Activated CD8-positive, alpha-beta T cell treated with anti-CD3 and anti-CD28 coated beads, Interleukin-2, amount 10 ng/mL, durations not matched to agents 7 days and 5 days (primary cell): Measurements from ENCODE around the gene ZBED4. TPM values are rescaled to one million over a fixed set of nuclear protein-coding genes. Genes with fewer than 3 reads are reported as not detected.
"Not testable (repeated sequence)": the region's sequence is repeated elsewhere in the genome, so short reads cannot be mapped to it uniquely, and the experiment has no call there.

Experiments
- ATAC-seq: fragments of 150-1000 bp; cut with Tn5 transposase; one replicate; pipeline ENCODE4 v1.10.0; 2021; ENCODE audit warnings: moderate library complexity
- CTCF ChIA-PET: fragments of 350-600 bp; sonication (Branson Sonifier 250); formaldehyde crosslinking; loops from one replicate; lab custom pipeline; 2021; ENCODE audit warnings: antibody characterized with exemption; lab: Charles Lee
- POLR2A ChIA-PET: fragments of 350-600 bp; sonication (Branson Sonifier 250); formaldehyde crosslinking; loops from one replicate; lab custom pipeline; 2021; ENCODE audit warnings: antibody characterized with exemption; lab: Charles Lee
- DNase-seq: peaks from one replicate; pipeline ENCODE4 v3.0.0-alpha.2; 2020
- H3K27ac Mint-ChIP-seq: one replicate; pipeline ENCODE4 v1.8.0; 2021; ENCODE audit warnings: mild to moderate bottlenecking, mixed read lengths
- H3K27me3 Mint-ChIP-seq: one replicate; pipeline ENCODE4 v1.8.0; 2021; ENCODE audit warnings: low read depth, mixed read lengths
- H3K36me3 Mint-ChIP-seq: one replicate; pipeline ENCODE4 v1.8.0; 2021; ENCODE audit warnings: low read depth, mixed read lengths
- H3K4me1 Mint-ChIP-seq: one replicate; pipeline ENCODE4 v1.8.0; 2021; ENCODE audit warnings: low read depth, mixed read lengths
- H3K4me3 Mint-ChIP-seq: one replicate; pipeline ENCODE4 v1.8.0; 2021; ENCODE audit warnings: mild to moderate bottlenecking, mixed read lengths
- H3K9me3 Mint-ChIP-seq: one replicate; pipeline ENCODE4 v1.8.0; 2022; ENCODE audit warnings: mixed read lengths; ENCODE audit not compliant: insufficient read depth
- total RNA-seq, 2 experiments: library from RNA; stranded (reverse); gene quantifications; one replicate each; pipeline ENCODE4 v1.2.3, GENCODE V29; 2021

Gene ZBED4
- total RNA-seq, 2 experiments from 2014 or later = 19.4 to 19.6 TPM

DNA sequence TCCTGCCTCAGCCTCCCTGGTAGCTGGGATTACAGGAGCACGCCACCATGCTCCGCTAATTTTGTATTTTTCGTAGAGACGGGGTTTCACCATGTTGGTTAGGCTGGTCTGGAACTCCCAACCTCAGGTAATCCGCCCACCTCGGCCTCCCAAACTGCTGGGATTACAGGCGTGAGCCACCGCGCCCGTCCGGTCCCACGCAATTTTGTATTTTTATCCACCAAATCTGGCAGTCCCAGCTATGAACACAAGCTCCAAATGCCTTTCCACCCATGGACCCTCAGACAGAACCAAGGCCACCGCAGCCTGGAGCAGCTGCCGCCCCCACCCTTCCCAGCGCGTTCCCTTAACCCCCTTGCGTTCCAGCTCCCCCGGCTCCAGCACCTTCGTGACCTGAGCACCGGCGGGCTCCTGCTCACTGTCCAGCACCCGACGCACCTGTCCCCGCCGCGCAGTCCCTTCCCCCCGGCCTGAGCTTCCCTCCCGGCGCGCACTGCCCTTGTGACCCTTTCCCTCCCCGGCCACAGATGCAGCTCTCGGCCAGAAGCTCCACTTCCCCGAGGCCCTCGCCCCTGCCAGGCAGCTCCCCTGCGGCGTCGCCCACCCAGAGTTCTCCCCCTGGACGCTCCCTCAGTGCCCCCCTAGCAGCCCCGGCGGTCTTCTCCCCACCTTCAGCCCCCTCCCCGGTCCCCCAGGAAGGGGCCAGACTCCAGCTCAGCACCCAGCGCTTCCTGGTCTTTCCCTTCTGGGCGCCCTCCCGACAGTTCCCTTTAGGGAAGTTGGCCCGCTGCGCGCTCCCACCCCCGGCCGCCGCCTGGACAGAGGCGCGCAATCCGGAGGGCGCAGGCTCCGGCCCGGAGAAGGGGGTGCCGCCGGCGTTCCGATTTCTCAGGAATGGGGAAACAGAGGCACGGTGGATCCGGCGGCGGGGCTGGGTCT lies 5.6 kb upstream of the ZBED4 start:
- no peaks in the 10 kb centered on the region for H3K36me3 Mint-ChIP-seq
- peaks cover 38% of the 10 kb centered on the region for H3K27me3 Mint-ChIP-seq
- ATAC-seq = no peak
- no peak overlapping the region for H3K27ac Mint-ChIP-seq
- peaks cover 28% of the 10 kb centered on the region for H3K4me1 Mint-ChIP-seq
- POLR2A ChIA-PET = interaction anchor here (1.2 kb wide), 1 partner anchor 9 kb away, joined by 13 read pairs; no protein-coding TSS in a partner anchor
- H3K9me3 Mint-ChIP-seq = no peaks in the 10 kb centered on the region
- no peak for DNase-seq
- peak overlapping the region; percentile 48 for H3K4me3 Mint-ChIP-seq
- CTCF ChIA-PET = no interaction called here

DNA sequence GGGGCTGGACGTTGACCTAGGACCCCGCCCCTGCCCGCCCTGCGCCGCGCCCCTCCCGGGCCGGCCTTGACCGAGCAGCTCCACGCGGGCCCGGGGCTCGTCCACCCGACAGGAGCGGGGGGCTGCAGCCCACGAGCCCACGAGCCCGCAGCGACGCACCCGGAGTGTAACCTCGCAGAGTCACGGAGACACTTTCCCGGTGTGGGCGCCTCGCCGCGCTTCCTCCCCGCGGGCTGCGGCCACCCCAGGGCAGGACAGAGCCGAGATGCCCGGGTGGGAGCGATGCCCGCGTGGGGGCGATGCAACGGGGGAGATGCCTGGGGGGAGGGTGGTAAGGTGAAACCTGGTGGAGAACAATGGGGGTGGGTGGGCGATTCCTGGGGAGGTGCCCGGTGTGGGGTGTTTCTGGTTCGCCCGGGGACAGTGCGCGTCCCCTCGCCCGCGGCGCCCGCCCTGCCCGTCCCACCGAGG lies 4.9 kb upstream of the ZBED4 start:
- POLR2A ChIA-PET = interaction anchor here (1.2 kb wide), 1 partner anchor 10 kb away, joined by 13 read pairs; no protein-coding TSS in a partner anchor
- peaks cover 37% of the 10 kb centered on the region for H3K27me3 Mint-ChIP-seq

DNA sequence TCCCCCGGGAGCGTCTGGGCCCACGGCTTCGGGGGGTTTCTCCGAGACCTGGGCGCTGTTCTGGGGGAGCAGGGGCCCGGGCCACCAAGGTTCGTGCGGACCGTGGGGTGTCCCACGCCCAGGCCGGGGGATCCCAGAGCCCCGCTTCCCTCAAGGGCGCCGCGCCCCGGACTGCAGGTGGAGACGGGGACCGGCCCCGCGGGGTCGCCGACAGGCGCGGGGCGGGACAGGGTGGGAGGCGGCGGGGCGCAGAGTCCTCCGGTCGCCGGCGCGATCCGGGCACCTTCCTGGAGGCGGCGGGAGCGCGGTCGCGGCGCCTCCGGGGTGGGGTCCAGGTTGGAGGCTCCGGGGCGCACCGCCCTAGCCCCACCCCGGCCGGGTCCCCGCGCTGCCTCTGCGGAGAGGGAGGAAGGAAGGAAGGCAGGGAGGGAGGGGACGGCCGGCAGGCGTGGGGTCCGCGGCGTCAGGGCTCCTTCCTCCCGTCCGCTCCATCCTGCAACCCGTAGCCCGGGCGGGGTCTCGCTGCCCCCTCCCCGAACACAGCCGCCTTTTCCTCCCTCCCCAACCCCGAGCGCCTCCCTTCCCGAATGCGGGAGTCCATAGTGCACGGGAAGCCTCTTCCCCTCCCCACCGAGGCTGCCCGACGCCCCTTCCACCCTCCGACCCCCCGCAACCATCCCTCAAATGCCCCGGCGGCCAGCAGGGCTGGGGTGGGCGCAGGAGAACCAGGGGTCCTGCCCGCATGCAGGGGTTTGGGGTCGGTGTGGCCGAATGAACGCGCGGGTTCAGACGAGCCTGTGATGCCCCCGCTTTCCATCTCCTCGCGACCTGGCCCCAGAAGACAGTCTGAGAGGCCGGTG lies 4.3 kb upstream of the ZBED4 start:
- Mint-ChIP-seq H3K27me3 (peaks cover 34% of the 10 kb centered on the region), H3K4me3 (peak overlapping the region; percentile 61), H3K9me3 (no peaks in the 10 kb centered on the region), H3K27ac (peak overlapping the region; percentile 20), H3K36me3 (no peaks in the 10 kb centered on the region), H3K4me1 (peaks cover 28% of the 10 kb centered on the region)
- POLR2A ChIA-PET = no interaction called here
- ATAC-seq = peak; percentile 1
- CTCF ChIA-PET = no interaction called here
- peak; percentile 43 for DNase-seq

More for the DNA sequence above, 4.9 kb upstream of the ZBED4 start:
- DNase-seq = no peak
- no peak overlapping the region for H3K4me3 Mint-ChIP-seq
- H3K36me3 Mint-ChIP-seq = no peaks in the 10 kb centered on the region
- no peak for ATAC-seq
- no peaks in the 10 kb centered on the region for H3K9me3 Mint-ChIP-seq
- peaks cover 28% of the 10 kb centered on the region for H3K4me1 Mint-ChIP-seq
- no peak overlapping the region for H3K27ac Mint-ChIP-seq
- CTCF ChIA-PET = no interaction called here

DNA sequence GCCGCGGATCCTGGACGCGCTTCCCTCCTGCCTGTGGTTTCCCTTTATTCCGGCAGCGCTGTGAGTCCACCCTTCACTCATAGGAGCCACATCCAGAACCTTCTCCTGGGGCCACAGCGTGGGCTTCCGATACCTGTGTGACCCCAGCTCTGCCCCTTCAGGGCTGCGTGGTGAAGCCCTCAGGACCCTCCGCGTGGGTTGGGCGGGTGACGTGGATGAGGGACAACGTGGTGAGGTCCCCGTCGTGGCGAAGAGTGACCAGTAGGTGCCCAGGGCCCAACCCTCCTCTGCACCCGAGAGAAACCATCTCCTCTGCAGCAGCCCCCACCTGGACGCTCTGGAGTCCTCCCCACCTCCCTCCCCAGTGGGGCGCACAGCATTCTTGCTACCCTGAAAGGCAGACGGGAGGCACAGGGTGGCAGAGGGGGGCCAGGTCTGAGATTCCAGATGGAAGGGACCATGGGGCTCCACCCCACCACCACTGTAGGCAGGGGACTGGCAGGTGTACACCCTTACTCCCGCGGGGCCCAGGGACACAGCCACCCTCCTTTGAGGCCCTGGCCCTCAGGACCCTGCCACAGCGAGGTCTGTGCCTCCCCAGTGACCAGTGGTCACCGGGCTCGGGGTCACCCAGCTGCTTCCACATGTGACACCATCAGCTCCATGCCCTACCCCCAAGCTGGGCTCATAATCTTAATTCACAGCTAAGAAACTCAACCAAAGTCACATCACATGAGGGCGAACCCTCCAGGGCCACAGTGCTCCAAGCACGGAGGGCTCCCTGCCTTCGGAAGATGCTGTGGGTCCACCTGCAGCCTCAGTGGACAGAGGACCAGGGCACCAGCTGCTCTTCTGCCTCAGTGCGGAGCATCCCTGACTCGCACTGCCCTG lies 3.4 kb upstream of the ZBED4 start:
- ChIA-PET CTCF (interaction anchor here (1.0 kb wide), 1 partner anchor 24 kb away, joined by 3 read pairs; no protein-coding TSS in a partner anchor), POLR2A (interaction anchor here (1.1 kb wide), 1 partner anchor 19 kb away, joined by 3 read pairs; no protein-coding TSS in a partner anchor)
- no peaks in the 10 kb centered on the region for H3K9me3 Mint-ChIP-seq
- peaks cover 26% of the 10 kb centered on the region for H3K27me3 Mint-ChIP-seq
- H3K27ac Mint-ChIP-seq = peak overlapping the region; percentile 20
- peak overlapping the region; percentile 61 for H3K4me3 Mint-ChIP-seq
- H3K4me1 Mint-ChIP-seq = peaks cover 36% of the 10 kb centered on the region
- no peak for DNase-seq
- H3K36me3 Mint-ChIP-seq = peaks cover 7% of the 10 kb centered on the region
- ATAC-seq = no peak

DNA sequence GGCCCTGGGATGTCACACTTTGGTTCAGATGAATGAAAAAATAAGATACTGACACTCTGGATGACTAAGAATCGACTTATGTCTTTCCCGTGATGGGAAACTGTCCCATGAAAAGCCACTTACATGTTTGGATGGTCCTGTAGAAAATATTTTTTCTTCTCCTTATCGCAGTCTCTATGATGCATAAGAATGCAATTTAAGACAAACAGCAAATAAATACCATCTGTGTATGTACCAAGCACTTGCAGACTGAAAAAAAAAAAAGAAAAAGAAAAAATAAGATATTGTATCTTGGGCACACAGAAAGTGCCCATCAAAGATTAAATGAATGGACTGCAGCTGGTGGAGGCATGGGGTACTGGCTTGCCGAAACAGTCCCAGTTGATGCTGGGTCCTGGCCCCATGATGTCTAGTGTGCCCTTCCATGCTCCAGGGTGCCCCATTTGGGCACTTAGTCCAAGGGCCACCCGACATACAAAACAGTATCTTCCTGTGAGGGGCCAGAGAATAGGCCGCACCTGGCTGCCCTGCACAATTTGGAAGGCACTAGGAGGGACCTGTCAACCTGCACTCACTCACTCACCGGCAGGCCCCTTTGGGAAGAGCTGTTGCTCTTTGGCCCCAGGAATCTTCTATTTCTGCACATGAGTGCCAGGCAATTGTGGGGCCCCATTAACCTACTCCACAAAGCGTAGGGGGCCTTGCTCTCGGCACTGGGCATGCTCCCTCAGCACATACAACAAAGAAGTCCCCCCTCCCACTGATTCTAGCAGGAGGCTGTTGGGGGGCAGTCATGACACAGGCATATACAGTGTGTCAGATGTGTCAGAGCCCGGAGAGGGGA lies 2.5 kb upstream of the ZBED4 start:
- no peaks in the 10 kb centered on the region for H3K9me3 Mint-ChIP-seq

GRCh38 chr22:49852568-49852897 lies 1.1 kb upstream of the ZBED4 start:
- H3K4me1 Mint-ChIP-seq = peaks cover 51% of the 10 kb centered on the region
- DNase-seq, ATAC-seq, H3K9me3 Mint-ChIP-seq: not testable (repeated sequence)
- peaks cover 14% of the 10 kb centered on the region for H3K27me3 Mint-ChIP-seq
- H3K36me3 Mint-ChIP-seq = peaks cover 13% of the 10 kb centered on the region
- POLR2A ChIA-PET = interaction anchor here (0.7 to 1.6 kb wide), 4 partner anchors 10 to 26 kb away, joined by 3 to 7 read pairs (median 3); no protein-coding TSS in a partner anchor
- CTCF ChIA-PET = interaction anchor here (1.3 to 1.5 kb wide), 2 partner anchors 13 to 16 kb away, joined by 3 to 5 read pairs; no protein-coding TSS in a partner anchor
- peak overlapping the region; percentile 74 for H3K27ac Mint-ChIP-seq
- peak overlapping the region; percentile 67 for H3K4me3 Mint-ChIP-seq

More for the DNA sequence above, 2.5 kb upstream of the ZBED4 start:
- H3K36me3 Mint-ChIP-seq = peaks cover 12% of the 10 kb centered on the region
- H3K27ac Mint-ChIP-seq = peak overlapping the region; percentile 32
- peak overlapping the region; percentile 61 for H3K4me3 Mint-ChIP-seq
- ChIA-PET POLR2A (interaction anchor here (1.1 to 1.6 kb wide), 3 partner anchors 8 to 25 kb away, joined by 3 to 7 read pairs (median 3); no protein-coding TSS in a partner anchor), CTCF (interaction anchor here (1.0 kb wide), 1 partner anchor 25 kb away, joined by 3 read pairs; no protein-coding TSS in a partner anchor)
- DNase-seq (no peak), ATAC-seq (no peak)
- H3K27me3 Mint-ChIP-seq = peaks cover 20% of the 10 kb centered on the region
- peaks cover 46% of the 10 kb centered on the region for H3K4me1 Mint-ChIP-seq

- peaks cover 54% of the 10 kb centered on the region for H3K4me1 Mint-ChIP-seq
- peaks cover 21% of the 10 kb centered on the region for H3K36me3 Mint-ChIP-seq
- peak overlapping the region; percentile 93 for H3K27ac Mint-ChIP-seq
- CTCF ChIA-PET = interaction anchor here (1.7 to 1.9 kb wide), 2 partner anchors 23 to 87 kb away, joined by 4 to 8 read pairs; no protein-coding TSS in a partner anchor
- peak; percentile 50 for DNase-seq
- H3K27me3 Mint-ChIP-seq = peaks cover 6% of the 10 kb centered on the region
- POLR2A ChIA-PET = interaction anchor here (1.1 to 2.5 kb wide), 7 partner anchors 14 to 71 kb away, joined by 3 to 19 read pairs (median 7); no protein-coding TSS in a partner anchor
- peak; percentile 37 for ATAC-seq
- no peaks in the 10 kb centered on the region for H3K9me3 Mint-ChIP-seq
- H3K4me3 Mint-ChIP-seq = peak overlapping the region; percentile 97
These were observed 562 bp downstream of the ZBED4 start for GRCh38 chr22:49853981-49854831.

DNA sequence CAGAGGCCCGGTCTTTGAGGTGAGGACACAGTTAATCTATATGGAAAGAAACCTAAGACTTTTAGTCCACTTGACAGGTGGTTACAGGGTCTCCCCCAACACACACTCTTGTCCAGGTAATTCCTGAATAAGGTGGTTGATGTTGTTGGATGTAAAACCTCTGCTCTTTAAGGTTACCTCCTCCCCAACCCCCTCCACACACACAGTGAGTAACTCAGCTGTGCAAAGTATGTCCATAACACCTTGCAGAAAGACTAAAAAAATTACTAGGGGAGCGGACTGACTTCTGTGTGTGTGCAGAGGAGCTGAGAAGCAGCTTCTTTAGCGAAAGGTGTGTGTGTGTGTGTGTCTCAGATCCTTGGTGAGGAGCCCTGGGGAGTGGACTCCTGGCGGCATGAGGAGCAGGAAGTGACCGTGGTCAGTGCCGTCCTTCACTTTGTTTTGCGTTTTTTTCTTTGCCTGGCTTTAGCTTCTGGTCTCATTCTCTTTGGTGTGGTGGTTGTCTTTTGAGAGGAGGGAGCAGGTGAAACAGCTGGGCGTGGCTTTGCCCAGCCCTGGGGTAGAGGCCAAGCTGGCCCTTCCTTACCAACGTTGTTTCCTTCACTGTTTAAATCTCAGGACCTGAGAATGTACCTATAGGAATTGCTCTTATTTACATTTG lies 1.7 kb downstream of the ZBED4 start:
- H3K4me3 Mint-ChIP-seq = peak overlapping the region; percentile 97
- DNase-seq (no peak), ATAC-seq (no peak)
- H3K36me3 Mint-ChIP-seq = peaks cover 21% of the 10 kb centered on the region
- CTCF ChIA-PET = interaction anchor here (0.8 to 1.9 kb wide), 10 partner anchors 13 to 175 kb away, joined by 3 to 8 read pairs (median 3); no protein-coding TSS in a partner anchor
- POLR2A ChIA-PET = interaction anchor here (0.7 to 2.5 kb wide), 10 partner anchors 13 to 335 kb away, joined by 3 to 19 read pairs (median 4); no protein-coding TSS in a partner anchor
- H3K27me3 Mint-ChIP-seq = peaks cover 6% of the 10 kb centered on the region
- H3K4me1 Mint-ChIP-seq = peaks cover 48% of the 10 kb centered on the region
- H3K27ac Mint-ChIP-seq = peak overlapping the region; percentile 93
- H3K9me3 Mint-ChIP-seq = no peaks in the 10 kb centered on the region
